ENCODE measurements around the gene TBL2. TPM values are rescaled to one million over a fixed set of nuclear protein-coding genes. Genes with fewer than 3 reads are reported as not detected.

The TBL2 gene
- total and polyA plus RNA-seq, 2 of the 4 experiments (the other 2 are of a cell fraction) = 72.6 to 94.1 TPM

GRCh38 chr7:73547841-73548240 is 30.5 kb downstream of the TBL2 start:
- Histone ChIP-seq H2BK15ac (ENCODE audit: low read depth, low read length) (no peak overlapping the region), H3K14ac (replicated peaks; ENCODE audit: low read depth, low read length) (no peak overlapping the region), H3K18ac (ENCODE audit: low read depth, low read length) (no peak overlapping the region), H3K79me1 (ENCODE audit: low read depth in 1 of 2, low read length in 2 of 2) (peaks cover 48 to 83% of the 10 kb centered on the region in 2 experiments), H3K4ac (ENCODE audit: low read depth, low read length) (no peak overlapping the region), H2BK5ac (ENCODE audit: low read depth, low read length, poor library complexity, severe bottlenecking) (no peak overlapping the region), H2BK120ac (ENCODE audit: low read depth, low read length) (no peak overlapping the region), H4K8ac (ENCODE audit: low read depth in 2 of 2, low read length in 2 of 2) (no peak overlapping the region), H3K9ac (ENCODE audit: low read depth, low read length) (no peak overlapping the region), H3K56ac (ENCODE audit: extremely low read depth, insufficient read depth, low read length) (no peak overlapping the region), H2BK20ac (ENCODE audit: low read depth, low read length) (no peak overlapping the region), H3K4me1 (ENCODE audit: control insufficient read depth, insufficient read depth, low read length) (no peaks in the 10 kb centered on the region), H2AK9ac (replicated peaks; ENCODE audit: low read depth, low read length, poor library complexity) (no peak overlapping the region), H3K36me3 (ENCODE audit: control insufficient read depth, insufficient read depth, low read length) (peaks cover 31% of the 10 kb centered on the region), H2AK5ac (ENCODE audit: low read depth, low read length) (no peak overlapping the region), H4K5ac (ENCODE audit: low read depth, low read length) (no peak overlapping the region), H3K4me2 (ENCODE audit: low read depth, low read length) (no peak overlapping the region), H3K23ac (ENCODE audit: low read depth, low read length) (no peak overlapping the region), H3K27me3 (ENCODE audit: control insufficient read depth, insufficient read depth, low read length) (no peaks in the 10 kb centered on the region), H3K4me3 (ENCODE audit: insufficient read depth, low read depth, low read length) (no peak overlapping the region), H3K9me1 (ENCODE audit: insufficient read depth, low read length) (0 out of 2 replicates have a peak, but pooled peaks cover 9% of the 10 kb centered on the region), H3K27ac (ENCODE audit: insufficient read depth, low read length) (no peak overlapping the region), H4K20me1 (ENCODE audit: insufficient read depth, low read length) (peaks cover 27% of the 10 kb centered on the region), H3K9me3 (ENCODE audit: control insufficient read depth, insufficient read depth, low read length) (no peaks in the 10 kb centered on the region), H2AFZ (replicated peaks; ENCODE audit: low read length, poor library complexity) (no peak overlapping the region), H4K91ac (ENCODE audit: insufficient read depth, low read depth, low read length) (no peak overlapping the region)
- DNase-seq = no peak
- 100% methylated on average over 4 of the region's 9 CpGs; no CpG with 5 or more reads in 1 of the 2 experiments for WGBS, 2 experiments (ENCODE audit: extremely low coverage in 2 of 2, insufficient read length in 1 of 2)
- dilution Hi-C loops (cut with HindIII; ENCODE audit: low sequenced_read_pairs, unreplicated experiment) = no loop called here
- TF ChIP-seq CHD1 (IDR thresholded peaks at IDR 0.05; ENCODE audit: low read depth, low read length) (no peak), RFX5 (IDR thresholded peaks at IDR 0.05; ENCODE audit: low read depth, low read length) (no peak), MAFK (IDR thresholded peaks at IDR 0.05; ENCODE audit: low read depth, low read length) (no peak), CEBPB (IDR thresholded peaks at IDR 0.05; ENCODE audit: low read depth, low read length) (no peak), RAD21 (IDR thresholded peaks at IDR 0.05; ENCODE audit: low read length) (no peak), BHLHE40 (IDR thresholded peaks at IDR 0.05; ENCODE audit: low read depth, low read length) (no peak), RCOR1 (IDR thresholded peaks at IDR 0.05; ENCODE audit: insufficient replicate concordance, low read length) (no peak), NFE2L2 (IDR thresholded peaks at IDR 0.05; ENCODE audit: low read depth, low read length) (no peak)
- no peak for ATAC-seq (ENCODE audit: low read depth)
- in situ Hi-C loops (cut with MboI; ENCODE audit: low sequenced_read_pairs) = no loop called here
- BruUV-seq (replicated peaks) = no TSS peak
- POLR2A ChIA-PET (ENCODE audit: unreplicated experiment) = no interaction called here
- CTCF ChIA-PET = interaction anchor here (1.1 kb wide), 1 partner anchor 27 kb away, joined by 3 read pairs; no protein-coding TSS in a partner anchor
- intact Hi-C loops (cut with micrococcal nuclease) = no loop called here

All from IMR-90 (cell line).